ENCODE results near the gene COX5B. TPM values are rescaled to one million over a fixed set of nuclear protein-coding genes. Genes with fewer than 3 reads are reported as not detected.
"Not testable (repeated sequence)": the region's sequence is repeated elsewhere in the genome, so short reads cannot be mapped to it uniquely, and the experiment has no call there.

COX5B gene
- total RNA-seq, 2 donors from 2014 or later: 363 to 469 TPM

GRCh38 chr2:97617911-97618310 lies 28.0 kb upstream of the COX5B start:
- 92% methylated on average over 2 of the region's 6 CpGs for WGBS
- no peaks in the 10 kb centered on the region for H3K27me3 ChIP-seq (replicated peaks; ENCODE audit: insufficient read depth)
- no peak overlapping the region for H3K4me3 ChIP-seq
- TF ChIP-seq, protein P1, sequence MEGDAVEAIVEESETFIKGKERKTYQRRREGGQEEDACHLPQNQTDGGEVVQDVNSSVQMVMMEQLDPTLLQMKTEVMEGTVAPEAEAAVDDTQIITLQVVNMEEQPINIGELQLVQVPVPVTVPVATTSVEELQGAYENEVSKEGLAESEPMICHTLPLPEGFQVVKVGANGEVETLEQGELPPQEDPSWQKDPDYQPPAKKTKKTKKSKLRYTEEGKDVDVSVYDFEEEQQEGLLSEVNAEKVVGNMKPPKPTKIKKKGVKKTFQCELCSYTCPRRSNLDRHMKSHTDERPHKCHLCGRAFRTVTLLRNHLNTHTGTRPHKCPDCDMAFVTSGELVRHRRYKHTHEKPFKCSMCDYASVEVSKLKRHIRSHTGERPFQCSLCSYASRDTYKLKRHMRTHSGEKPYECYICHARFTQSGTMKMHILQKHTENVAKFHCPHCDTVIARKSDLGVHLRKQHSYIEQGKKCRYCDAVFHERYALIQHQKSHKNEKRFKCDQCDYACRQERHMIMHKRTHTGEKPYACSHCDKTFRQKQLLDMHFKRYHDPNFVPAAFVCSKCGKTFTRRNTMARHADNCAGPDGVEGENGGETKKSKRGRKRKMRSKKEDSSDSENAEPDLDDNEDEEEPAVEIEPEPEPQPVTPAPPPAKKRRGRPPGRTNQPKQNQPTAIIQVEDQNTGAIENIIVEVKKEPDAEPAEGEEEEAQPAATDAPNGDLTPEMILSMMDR (IDR thresholded peaks at IDR 0.05): no peak
- TF ChIP-seq POLR2A (IDR thresholded peaks at IDR 0.05): no peak
- no peak for TF ChIP-seq POLR2AphosphoS5 (IDR thresholded peaks at IDR 0.05)
- H3K4me1 ChIP-seq (replicated peaks): no peaks in the 10 kb centered on the region
- no peaks in the 10 kb centered on the region for H3K9me3 ChIP-seq
- intact Hi-C loops (cut with DNase I): no loop called here
- no peaks in the 10 kb centered on the region for H3K36me3 ChIP-seq
- no peak for DNase-seq (ENCODE audit: low spot score)
- H3K27ac ChIP-seq: no peak overlapping the region

DNA sequence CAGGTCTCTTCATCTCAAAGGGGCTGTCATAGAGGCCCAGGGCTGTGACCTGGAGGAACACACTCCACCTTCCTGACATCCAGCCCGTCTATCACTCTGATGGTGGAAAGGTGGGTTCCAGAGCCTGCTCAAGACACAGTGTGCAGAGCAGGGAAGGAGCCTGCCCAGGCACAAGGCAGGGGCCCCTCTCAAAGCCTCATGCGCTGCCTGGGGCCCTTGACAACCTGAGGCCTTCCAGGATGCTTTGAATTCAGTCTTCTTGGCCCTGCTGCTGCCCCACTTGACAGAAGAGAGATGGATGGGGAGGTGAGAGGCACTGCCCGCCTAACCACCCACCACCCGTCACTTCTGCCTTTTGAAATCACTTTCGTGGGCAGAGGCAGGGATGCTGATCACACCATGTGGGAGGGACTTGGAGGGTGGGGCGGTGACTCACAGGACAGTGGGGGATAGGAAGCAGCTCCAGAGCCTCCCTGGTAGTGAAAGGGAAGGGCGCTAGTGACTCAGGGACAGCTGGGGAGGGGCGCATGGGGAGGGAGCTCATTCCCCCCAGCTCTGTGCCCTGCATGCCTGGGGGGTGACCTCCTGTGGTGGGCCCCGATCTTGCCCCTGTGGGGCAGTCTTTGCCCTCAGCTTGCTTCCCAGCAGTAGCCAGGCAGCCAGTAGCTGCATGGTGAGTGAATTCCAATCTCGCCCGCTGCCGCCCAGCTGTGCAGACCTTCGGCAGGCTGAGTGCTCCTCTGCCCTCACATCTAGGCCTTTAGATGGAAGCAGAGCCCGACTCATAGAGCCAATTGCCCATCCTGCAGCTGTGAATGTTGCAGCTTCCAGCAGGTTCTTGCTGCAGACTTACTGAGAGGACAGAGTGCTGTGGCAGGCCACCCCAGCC lies 26.7 kb upstream of the COX5B start:
- intact Hi-C loops (cut with DNase I); H3K9me3 ChIP-seq; H3K27me3 ChIP-seq (replicated peaks; ENCODE audit: insufficient read depth); DNase-seq (ENCODE audit: low spot score); H3K27ac ChIP-seq; H3K36me3 ChIP-seq; H3K4me1 ChIP-seq (replicated peaks); H3K4me3 ChIP-seq: not testable (repeated sequence)
- no CpG with 5 or more reads among the region's 14 CpGs for WGBS

- H3K4me1 ChIP-seq (replicated peaks); H3K27ac ChIP-seq; H3K4me3 ChIP-seq; DNase-seq (ENCODE audit: low spot score); H3K27me3 ChIP-seq (replicated peaks; ENCODE audit: insufficient read depth); H3K9me3 ChIP-seq; intact Hi-C loops (cut with DNase I); H3K36me3 ChIP-seq: not testable (repeated sequence)
- 100% methylated on average over 1 of the region's 1 CpG for WGBS
Observed at GRCh38 chr2:97620492-97620891, 25.4 kb upstream of the COX5B start.

GRCh38 chr2:97622976-97623375 lies 22.9 kb upstream of the COX5B start:
- H3K4me1 ChIP-seq (replicated peaks); H3K9me3 ChIP-seq; H3K36me3 ChIP-seq; H3K4me3 ChIP-seq; H3K27ac ChIP-seq; DNase-seq (ENCODE audit: low spot score); H3K27me3 ChIP-seq (replicated peaks; ENCODE audit: insufficient read depth); intact Hi-C loops (cut with DNase I): not testable (repeated sequence)

DNA sequence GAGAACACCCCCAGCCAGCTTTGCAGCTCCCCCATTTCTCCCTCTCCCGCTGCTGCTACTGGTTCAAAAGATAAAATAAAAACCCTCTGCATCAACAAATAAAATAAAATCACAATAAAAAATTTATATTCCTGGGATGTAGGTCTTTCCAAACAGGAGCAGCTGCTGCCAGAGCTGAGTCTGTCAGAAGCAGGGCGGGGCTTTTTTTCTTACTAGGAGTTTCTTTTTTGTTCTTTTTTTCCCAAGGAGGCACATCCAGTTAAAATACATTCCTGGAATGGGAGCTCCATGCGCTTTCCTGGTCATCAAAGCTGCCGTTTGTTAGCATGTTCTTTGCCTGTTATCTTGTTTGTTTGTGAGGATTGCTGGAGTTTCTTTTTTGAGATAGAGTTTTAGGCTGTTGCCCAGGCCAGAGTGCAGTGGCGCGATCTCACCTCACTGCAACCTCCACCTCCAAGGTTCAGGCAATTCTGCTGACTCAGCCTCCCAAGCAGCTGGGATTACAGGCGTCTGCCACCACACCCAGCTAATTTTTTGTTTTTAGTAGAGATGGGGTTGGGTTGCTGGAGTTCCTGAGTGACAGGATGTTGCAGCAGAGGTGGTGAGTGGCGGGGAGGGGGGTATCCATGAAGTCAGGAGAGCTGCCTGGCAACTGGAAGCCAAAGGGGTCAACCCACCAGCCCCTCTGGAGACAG lies 20.4 kb upstream of the COX5B start:
- H3K4me3 ChIP-seq; H3K9me3 ChIP-seq; H3K27ac ChIP-seq; H3K36me3 ChIP-seq; DNase-seq (ENCODE audit: low spot score); H3K27me3 ChIP-seq (replicated peaks; ENCODE audit: insufficient read depth); H3K4me1 ChIP-seq (replicated peaks); intact Hi-C loops (cut with DNase I): not testable (repeated sequence)
- 50% methylated on average over 1 of the region's 8 CpGs for WGBS

DNA sequence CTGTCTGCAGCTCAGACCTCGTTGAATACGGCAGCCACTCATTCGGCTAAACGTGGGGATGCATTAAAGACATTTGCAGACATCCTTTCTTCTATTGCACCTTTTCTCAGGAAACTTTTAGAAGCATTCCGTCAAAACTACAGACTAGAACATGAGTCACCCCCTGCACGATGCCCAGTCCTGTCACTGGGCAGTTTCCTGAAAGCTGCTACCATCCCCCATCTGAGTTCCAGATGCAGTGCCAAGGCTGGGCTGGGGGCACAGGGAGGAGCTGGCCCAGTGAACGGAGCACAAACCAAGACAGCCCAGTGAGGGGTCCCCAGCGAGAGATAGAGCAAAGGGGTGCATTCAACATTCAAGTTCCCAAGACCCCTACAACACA lies 19.8 kb upstream of the COX5B start:
- WGBS: 73% methylated on average over 8 of the region's 8 CpGs
- H3K27me3 ChIP-seq (replicated peaks; ENCODE audit: insufficient read depth); DNase-seq (ENCODE audit: low spot score); H3K27ac ChIP-seq; H3K36me3 ChIP-seq; H3K4me1 ChIP-seq (replicated peaks); H3K9me3 ChIP-seq; H3K4me3 ChIP-seq; intact Hi-C loops (cut with DNase I): not testable (repeated sequence)

DNA sequence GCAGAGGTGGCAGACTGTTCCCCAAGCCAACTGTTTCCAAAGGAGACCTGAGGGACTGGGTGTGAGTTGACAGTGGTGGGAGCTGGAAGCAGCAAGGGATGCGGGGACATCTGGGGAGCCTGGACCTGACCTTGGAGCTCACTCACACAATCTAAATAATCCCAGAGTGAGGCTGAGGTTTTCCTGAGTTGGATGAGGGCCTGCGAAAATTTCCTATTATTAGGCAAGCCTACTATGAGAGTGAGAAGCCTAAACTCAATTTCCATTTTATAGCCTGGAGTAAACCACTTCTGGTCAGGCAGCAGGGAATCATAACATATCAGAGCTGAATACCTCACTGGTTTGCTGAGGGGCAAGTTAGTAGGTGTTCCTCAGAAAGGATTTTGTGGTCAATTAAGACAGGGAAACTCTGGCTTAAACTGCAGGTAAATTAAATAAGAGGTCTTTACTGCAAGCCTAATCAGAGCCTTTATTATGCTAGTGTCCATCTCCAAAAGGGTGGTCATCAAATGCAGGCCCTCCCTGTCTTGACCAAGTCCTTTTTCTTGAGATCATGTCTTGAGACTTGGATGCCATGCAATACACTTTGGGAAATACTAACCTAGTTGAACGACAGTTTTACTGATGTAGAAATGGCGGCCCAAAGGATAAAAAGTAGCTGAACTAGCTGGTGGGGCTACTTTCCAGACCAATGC lies 1.7 kb upstream of the COX5B start:
- no peak for DNase-seq (ENCODE audit: low spot score)
- no peak overlapping the region for H3K27ac ChIP-seq
- intact Hi-C loops (cut with DNase I): loop anchor here (10.0 kb wide), 1 partner anchor 51 kb away; no protein-coding TSS in a partner anchor
- no peak overlapping the region for H3K4me3 ChIP-seq
- H3K27me3 ChIP-seq (replicated peaks; ENCODE audit: insufficient read depth): no peaks in the 10 kb centered on the region
- H3K4me1 ChIP-seq (replicated peaks): no peaks in the 10 kb centered on the region
- WGBS: 96% methylated on average over 4 of the region's 4 CpGs
- TF ChIP-seq POLR2AphosphoS5 (IDR thresholded peaks at IDR 0.05) (no peak), POLR2A (IDR thresholded peaks at IDR 0.05) (no peak)
- TF ChIP-seq, protein P1 (IDR thresholded peaks at IDR 0.05): no peak
- H3K36me3 ChIP-seq: peaks cover 6 to 7% of the 10 kb centered on the region in 2 donors
- no peaks in the 10 kb centered on the region for H3K9me3 ChIP-seq
